GM06990 (cell line): ENCODE results near the gene ANKRD18A.
"Not testable (repeated sequence)": the region's sequence is repeated elsewhere in the genome, so short reads cannot be mapped to it uniquely, and the experiment has no call there.

Source experiments
- DNase-seq: peaks from one replicate; pipeline ENCODE4 v3.0.0-alpha.2; 2011; ENCODE audit not compliant: insufficient read length; ENCODE audit errors: extremely low read depth
- H3K27me3 ChIP-seq: replicated peaks from 2 replicates; pipeline ENCODE4 v1.6.0; 2011; ENCODE audit warnings: low read length; ENCODE audit not compliant: control insufficient read depth, insufficient read depth
- H3K36me3 ChIP-seq: 2 replicates; pipeline ENCODE4 v1.5.1; 2011; ENCODE audit warnings: low read length; ENCODE audit not compliant: control insufficient read depth, insufficient read depth
- H3K4me3 ChIP-seq: replicated peaks from 2 replicates; pipeline ENCODE4 v1.5.1; 2011; ENCODE audit warnings: low read depth, mild to moderate bottlenecking, control low read depth, low read length
- TF ChIP-seq, protein P1 (sequence below): IDR thresholded peaks from 2 replicates; pipeline ENCODE4 v1.5.1; 2011; ENCODE audit warnings: low read length, control low read depth, mild to moderate bottlenecking, inconsistent platforms; ENCODE audit not compliant: insufficient read depth, poor library complexity, severe bottlenecking

Gene ANKRD18A

DNA sequence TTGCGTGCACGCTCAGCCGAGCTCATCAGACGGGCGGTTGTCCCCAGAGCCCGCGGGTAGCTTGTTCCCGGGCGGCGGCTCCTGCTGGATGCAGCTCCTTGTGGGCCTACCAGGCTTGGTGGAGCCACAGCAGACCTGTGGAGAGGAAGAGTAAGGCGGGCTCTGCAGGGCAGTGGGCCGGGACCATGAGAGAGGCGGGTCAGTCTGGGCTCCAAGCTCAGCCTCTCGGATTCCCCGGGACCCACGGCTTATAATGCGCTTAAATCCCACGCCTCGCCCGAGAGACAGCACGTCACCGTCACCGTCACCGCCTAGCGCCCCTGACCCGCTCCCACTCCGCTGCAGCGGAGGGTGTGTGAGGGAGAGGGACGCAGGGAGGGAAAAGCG is 1.9 kb upstream of the ANKRD18A start:
- Histone ChIP-seq H3K36me3 (no peaks in the 10 kb centered on the region), H3K4me3 (peak overlapping the region; percentile 65), H3K27me3 (no peaks in the 10 kb centered on the region)
- DNase-seq: no peak
- TF ChIP-seq, protein P1, sequence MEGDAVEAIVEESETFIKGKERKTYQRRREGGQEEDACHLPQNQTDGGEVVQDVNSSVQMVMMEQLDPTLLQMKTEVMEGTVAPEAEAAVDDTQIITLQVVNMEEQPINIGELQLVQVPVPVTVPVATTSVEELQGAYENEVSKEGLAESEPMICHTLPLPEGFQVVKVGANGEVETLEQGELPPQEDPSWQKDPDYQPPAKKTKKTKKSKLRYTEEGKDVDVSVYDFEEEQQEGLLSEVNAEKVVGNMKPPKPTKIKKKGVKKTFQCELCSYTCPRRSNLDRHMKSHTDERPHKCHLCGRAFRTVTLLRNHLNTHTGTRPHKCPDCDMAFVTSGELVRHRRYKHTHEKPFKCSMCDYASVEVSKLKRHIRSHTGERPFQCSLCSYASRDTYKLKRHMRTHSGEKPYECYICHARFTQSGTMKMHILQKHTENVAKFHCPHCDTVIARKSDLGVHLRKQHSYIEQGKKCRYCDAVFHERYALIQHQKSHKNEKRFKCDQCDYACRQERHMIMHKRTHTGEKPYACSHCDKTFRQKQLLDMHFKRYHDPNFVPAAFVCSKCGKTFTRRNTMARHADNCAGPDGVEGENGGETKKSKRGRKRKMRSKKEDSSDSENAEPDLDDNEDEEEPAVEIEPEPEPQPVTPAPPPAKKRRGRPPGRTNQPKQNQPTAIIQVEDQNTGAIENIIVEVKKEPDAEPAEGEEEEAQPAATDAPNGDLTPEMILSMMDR: no peak

DNA sequence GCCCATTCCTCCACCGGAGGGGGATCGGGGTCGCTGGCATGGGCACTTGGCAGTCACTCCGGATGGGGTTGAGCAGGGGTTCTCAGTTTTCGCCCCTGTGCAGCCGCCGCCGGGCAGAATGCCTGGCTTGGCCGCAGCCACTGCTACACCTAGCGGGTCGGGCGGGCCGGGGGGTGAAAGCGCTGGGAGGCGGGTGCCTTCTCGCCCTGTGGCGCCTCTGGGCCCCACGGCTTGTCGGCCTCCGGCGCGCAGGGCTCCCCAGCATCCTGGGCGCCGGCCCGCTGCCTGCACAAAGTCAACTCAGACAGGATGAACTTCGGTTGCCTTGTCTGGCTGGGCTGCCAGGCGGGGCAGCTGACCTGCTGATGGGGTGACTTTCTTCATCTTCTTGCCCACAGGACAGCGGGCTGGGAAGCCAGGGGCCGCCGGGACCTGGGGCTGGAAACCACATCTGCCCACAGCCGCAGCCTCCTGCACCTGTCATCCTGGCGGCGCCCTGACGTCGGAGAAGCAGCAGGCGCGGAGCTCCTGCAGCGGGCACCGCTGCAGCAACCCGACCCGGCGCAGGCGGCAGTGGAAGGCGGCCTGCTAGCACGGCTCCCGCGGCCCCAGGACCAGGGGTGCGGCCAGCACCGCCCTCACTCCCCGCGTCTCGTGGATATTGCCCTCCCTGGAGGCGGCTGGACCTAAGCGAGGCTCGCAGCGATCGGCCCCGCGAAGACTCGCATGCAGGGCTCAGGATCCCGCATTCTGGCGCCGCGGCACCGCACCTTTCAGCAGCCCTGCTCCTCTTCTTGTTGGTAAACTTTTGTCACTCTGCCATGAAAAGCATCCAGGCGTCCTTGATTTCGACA is 1.3 kb upstream of the ANKRD18A start:
- peak overlapping the region; percentile 65 for H3K4me3 ChIP-seq
- peak; percentile 29 for DNase-seq
- no peaks in the 10 kb centered on the region for H3K36me3 ChIP-seq
- no peaks in the 10 kb centered on the region for H3K27me3 ChIP-seq
- TF ChIP-seq, protein P1: no peak

DNA sequence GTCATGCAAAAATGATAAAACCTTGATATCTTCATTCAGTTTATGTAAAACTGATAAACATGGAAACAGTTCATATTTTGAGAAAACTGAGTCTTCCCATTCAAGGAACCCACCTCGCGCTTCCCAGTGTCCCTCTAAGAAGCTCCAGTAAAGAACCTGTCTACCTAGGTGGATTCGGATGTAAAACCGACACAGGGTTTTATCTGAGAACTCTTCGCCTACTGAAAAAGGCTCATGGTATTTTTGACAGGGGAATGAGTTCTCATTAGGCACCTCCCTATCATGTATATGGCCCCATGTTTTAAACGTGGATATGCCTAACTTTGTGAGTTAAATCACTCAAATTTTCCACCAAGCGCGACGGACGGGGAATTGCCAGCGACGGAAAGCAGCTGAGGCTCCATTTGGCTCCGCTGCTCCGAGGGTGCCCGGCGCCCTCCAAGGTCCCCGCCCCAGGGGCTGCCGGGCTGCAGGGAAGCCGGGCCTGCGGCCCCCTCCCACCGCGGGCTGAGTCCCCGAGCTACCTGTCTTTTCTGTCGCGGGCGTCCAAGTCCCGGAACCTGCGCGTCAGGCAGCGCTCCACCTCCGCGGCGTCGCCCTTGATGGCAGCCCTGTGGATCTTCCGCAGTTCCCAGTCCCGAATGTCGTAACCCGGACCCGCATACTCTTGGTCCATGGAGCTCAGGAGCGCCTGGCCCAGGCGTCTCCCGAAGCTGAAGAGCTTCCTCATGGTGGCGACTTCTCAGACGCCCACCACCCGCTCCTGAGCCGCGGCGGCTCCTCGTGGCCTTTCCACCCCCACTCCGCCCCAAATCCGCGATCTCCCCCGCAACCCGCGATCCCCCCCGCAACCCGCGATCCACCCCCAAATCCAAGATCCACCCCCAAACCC is 594 bp downstream of the ANKRD18A start:
- no peaks in the 10 kb centered on the region for H3K27me3 ChIP-seq
- TF ChIP-seq, protein P1: no peak
- no peak for DNase-seq
- no peaks in the 10 kb centered on the region for H3K36me3 ChIP-seq
- peak overlapping the region; percentile 65 for H3K4me3 ChIP-seq

DNA sequence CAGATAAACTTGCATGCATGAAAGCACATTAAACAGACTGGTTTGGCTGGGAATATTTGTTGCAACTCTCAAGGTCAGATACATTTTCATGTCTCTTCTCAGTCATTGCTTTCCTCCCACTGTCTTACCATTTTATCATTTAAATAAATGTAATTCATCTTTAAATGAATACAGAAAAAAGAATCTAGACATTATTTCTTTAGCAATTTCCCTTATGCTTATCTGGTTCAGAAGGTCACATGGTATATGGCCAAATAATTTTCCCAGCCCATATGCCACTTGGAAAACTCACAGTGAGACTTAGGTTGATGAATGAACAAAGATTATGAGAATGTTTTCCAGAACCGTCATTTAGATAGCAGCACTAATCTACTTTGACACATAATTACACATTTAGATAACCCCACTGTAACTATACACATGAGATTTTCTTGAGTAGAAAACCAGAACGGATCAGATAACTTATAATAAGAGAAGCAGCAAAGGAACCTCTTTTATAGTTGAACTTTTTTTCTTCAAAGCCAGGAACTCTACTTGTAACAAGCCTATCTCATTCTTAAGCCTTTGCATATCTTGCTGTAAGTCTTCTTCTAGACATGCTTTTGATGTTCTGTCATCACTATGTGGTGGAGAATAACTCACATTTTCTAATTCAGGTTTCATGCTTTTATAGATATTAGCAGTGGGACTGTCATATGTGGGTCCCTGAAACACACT is 22.2 kb downstream of the ANKRD18A start:
- not testable (repeated sequence) for H3K36me3 ChIP-seq, H3K4me3 ChIP-seq, DNase-seq, H3K27me3 ChIP-seq

DNA sequence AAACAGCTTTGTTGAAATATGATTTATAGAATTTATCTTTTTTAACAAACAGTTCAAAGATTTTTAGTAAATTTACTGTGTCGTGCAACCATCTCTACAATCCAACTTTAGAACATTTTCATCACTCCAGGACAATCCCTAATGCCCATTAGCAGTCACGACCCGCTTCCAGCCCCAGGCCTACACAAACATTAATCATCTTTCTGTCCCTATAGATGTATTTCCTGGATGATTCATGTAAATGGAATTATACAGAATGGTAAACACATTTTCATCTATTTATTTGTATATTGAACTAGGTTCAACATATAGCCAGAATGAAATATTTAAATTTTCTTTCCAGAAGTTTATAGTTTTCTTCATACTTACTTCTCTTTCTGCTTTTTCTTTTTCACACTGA is 25.3 kb downstream of the ANKRD18A start:
- H3K4me3 ChIP-seq, H3K36me3 ChIP-seq, DNase-seq, H3K27me3 ChIP-seq: not testable (repeated sequence)

DNA sequence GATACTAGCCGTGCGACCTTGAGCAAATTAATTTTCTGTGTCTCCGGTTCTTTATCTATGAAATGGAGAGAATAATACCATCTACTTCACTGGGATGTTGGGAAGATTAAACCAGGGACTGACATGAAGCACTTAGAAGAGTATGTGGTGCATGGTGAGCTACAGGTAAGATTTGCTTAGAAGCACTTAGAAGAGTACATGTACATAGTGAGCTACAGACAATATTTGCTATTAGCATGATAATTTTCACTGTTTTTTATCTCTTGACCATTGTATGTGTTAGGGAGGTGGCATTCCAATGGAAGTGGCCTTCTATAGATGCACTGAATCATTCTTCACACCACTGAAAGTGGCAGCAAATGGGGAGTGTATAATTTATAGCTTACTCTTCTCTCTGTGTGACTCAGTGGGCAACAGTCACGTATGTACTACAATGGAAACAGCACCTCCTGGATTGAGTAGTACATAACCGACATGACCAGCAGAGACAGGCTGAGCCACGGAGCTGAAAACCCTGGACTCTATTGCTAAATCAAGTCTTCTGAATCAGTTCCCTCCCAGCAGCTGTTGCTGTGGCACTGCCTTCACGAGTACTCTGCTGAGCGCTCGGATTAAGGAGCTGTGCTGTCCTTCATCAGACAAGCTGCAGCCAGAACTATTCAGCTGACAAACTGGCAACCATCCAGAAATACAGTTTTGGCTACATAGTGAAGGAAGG is 28.9 kb downstream of the ANKRD18A start:
- DNase-seq, H3K4me3 ChIP-seq, H3K27me3 ChIP-seq, H3K36me3 ChIP-seq: not testable (repeated sequence)

DNA sequence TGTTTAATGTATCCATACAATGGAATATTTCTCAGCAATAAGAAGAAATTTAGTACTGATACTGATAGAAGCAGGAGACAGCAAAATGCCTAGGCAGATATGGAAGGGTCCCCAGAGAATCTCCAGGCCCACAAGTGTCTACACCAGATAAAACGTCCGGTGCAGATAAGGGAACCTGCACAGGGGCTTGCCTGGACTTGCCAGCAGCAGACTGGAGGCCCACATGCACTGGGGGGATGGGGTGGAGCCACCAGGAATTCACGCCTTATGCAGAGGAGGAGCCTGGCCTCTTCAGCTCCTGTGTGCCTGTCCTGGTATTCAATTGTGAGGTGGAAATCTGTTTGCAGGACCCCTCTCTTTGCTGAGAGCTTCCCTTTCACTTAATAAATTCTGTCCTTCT is 36.6 kb downstream of the ANKRD18A start:
- not testable (repeated sequence) for H3K4me3 ChIP-seq, H3K36me3 ChIP-seq, H3K27me3 ChIP-seq, DNase-seq

DNA sequence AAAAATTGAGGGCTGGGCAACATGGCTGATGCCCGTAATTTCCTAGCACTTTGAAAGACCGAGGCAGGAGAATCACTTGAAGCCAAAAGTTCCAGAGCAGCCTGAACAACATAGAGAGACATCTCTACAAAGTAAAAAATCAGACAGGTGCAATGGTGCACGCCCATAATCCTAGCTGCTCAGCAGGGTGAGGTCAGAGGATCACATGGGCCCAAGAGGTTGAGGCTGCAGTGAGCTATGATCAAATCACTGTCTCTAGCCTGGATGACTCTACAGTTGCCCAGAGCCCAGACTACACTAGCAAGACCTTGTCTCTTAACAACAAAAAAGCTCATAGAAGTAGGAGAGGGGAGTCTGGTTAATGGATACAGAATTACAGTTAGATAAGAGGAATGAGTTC is 40.3 kb downstream of the ANKRD18A start:
- H3K4me3 ChIP-seq, DNase-seq, H3K36me3 ChIP-seq, H3K27me3 ChIP-seq: not testable (repeated sequence)

DNA sequence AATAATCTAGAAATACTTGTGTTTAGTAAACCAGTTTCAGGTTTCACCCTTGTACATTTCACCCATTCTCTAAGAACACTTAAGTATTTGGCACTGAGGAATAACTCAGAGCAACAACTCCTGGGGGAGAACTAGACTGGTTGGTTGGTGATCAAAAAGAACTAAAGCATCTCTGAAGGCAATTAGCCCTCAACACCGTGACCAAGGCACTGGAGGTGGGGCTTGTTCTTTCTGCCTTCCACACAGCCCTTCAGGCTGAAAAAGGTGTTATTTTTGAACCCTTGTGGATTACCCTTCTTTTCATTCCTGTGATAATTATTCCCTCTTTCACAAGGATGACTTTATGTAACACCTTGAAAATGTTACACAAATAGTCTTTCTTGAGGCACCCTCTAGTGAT is 44.2 kb downstream of the ANKRD18A start:
- H3K4me3 ChIP-seq, H3K27me3 ChIP-seq, H3K36me3 ChIP-seq, DNase-seq: not testable (repeated sequence)

DNA sequence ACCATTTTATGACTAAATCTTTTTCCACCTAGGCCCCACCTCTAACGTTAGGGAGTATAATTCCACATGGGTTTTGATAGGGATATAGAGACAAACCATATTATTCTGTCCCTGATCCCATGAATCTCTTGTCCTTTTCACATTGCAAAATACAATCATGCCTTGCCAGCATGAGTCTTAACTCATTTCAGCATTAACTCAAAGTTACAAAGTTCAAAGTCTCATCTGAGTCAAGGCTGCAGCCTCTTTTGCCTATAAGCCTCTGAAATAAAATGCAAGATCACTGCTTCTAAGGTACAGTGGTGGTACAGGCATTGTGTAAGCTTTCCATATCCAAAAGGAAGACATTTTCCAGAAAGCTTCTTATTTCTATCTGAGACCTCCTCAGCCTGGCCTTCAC is 54.3 kb downstream of the ANKRD18A start:
- not testable (repeated sequence) for DNase-seq, H3K36me3 ChIP-seq, H3K4me3 ChIP-seq, H3K27me3 ChIP-seq
